Activated B cell treated with CpG ODN at 0.5 μM for 24 hours (primary cell): ENCODE results near the gene EIPR1. TPM values are rescaled to one million over a fixed set of nuclear protein-coding genes. Genes with fewer than 3 reads are reported as not detected.

Experiments
- ATAC-seq: fragments of 200-7000 bp; cut with Tn5 transposase; one replicate; pipeline ENCODE4 v1.10.0; 2021; ENCODE audit warnings: low read depth, mild to moderate bottlenecking, moderate library complexity
- CTCF ChIA-PET: fragments of 350-600 bp; sonication (Branson Sonifier 250); formaldehyde crosslinking; loops from one replicate; lab custom pipeline; 2021; ENCODE audit warnings: antibody characterized with exemption; lab: Charles Lee
- POLR2A ChIA-PET: fragments of 350-600 bp; sonication (Branson Sonifier 250); formaldehyde crosslinking; loops from one replicate; lab custom pipeline; 2021; ENCODE audit warnings: antibody characterized with exemption; lab: Charles Lee
- DNase-seq: peaks from one replicate; pipeline ENCODE4 v3.0.0; 2022
- H3K27ac Mint-ChIP-seq: one replicate; pipeline ENCODE4 v1.8.0; 2020; ENCODE audit warnings: mixed read lengths
- H3K27me3 Mint-ChIP-seq: one replicate; pipeline ENCODE4 v1.8.0; 2021; ENCODE audit warnings: mixed read lengths
- H3K36me3 Mint-ChIP-seq: one replicate; pipeline ENCODE4 v1.8.0; 2021; ENCODE audit warnings: low read depth, mixed read lengths
- H3K4me1 Mint-ChIP-seq: one replicate; pipeline ENCODE4 v1.8.0; 2021; ENCODE audit warnings: mixed read lengths
- H3K4me3 Mint-ChIP-seq: one replicate; pipeline ENCODE4 v1.8.0; 2020; ENCODE audit warnings: mild to moderate bottlenecking, mixed read lengths
- H3K9me3 Mint-ChIP-seq: one replicate; pipeline ENCODE4 v1.8.0; 2020; ENCODE audit warnings: mixed read lengths
- intact Hi-C: fragments of 100-400 bp; cut with micrococcal nuclease; formaldehyde crosslinking; loops from one replicate; pipeline ENCODE4 v1.15.1; 2024
- total RNA-seq: library from RNA; stranded (reverse); gene quantifications from 2 replicates; pipeline ENCODE4 v1.2.3, GENCODE V29; 2022
- TF ChIP-seq, protein P1 (sequence below): fragments of 200-600 bp; IDR thresholded peaks from one replicate; pipeline ENCODE4 v1.8.0; 2022; ENCODE audit warnings: antibody characterized with exemption, mild to moderate bottlenecking

EIPR1 gene
- total RNA-seq, 1 donor from 2014 or later = 36.3 TPM

DNA sequence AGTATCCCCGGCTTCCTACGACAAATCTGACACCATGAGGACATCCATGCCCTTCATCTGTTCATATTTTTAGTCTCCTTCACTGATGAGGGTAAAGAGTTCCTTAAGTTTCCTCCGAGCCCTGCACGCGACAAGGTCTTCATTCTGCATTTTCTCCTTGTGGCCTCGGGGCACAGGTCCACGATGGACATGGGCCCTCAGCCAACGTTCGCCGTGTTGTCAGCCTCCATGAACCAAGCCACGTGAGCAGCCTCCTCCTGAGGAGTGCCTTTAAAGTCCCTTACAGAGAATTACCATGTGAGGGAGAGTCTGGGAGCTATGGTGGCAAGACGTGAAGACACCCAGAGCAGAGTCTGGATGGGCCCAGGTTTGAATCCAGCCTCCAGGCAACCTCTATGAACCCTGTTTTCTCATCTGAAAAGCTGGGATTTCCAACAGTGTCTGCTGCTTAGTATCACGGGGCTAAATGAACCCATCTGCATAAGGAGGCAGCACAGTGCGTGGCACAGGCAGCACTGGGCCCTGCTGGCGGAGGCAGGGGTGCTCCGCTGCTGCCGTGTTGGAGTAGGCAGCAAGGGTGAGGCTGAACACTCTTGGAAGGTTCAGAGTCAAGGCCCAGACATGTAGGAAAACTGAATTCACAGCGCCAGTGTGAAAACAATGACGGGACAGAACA is 54.1 kb downstream of the EIPR1 start:
- ATAC-seq (no peak), DNase-seq (no peak)
- Mint-ChIP-seq H3K4me1 (no peaks in the 10 kb centered on the region), H3K9me3 (no peaks in the 10 kb centered on the region), H3K27ac (no peak overlapping the region), H3K36me3 (peaks cover 58% of the 10 kb centered on the region), H3K4me3 (no peak overlapping the region), H3K27me3 (no peaks in the 10 kb centered on the region)
- TF ChIP-seq, protein P1, sequence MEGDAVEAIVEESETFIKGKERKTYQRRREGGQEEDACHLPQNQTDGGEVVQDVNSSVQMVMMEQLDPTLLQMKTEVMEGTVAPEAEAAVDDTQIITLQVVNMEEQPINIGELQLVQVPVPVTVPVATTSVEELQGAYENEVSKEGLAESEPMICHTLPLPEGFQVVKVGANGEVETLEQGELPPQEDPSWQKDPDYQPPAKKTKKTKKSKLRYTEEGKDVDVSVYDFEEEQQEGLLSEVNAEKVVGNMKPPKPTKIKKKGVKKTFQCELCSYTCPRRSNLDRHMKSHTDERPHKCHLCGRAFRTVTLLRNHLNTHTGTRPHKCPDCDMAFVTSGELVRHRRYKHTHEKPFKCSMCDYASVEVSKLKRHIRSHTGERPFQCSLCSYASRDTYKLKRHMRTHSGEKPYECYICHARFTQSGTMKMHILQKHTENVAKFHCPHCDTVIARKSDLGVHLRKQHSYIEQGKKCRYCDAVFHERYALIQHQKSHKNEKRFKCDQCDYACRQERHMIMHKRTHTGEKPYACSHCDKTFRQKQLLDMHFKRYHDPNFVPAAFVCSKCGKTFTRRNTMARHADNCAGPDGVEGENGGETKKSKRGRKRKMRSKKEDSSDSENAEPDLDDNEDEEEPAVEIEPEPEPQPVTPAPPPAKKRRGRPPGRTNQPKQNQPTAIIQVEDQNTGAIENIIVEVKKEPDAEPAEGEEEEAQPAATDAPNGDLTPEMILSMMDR = no peak
- ChIA-PET CTCF (no interaction called here), POLR2A (no interaction called here)
- intact Hi-C loops = no loop called here

DNA sequence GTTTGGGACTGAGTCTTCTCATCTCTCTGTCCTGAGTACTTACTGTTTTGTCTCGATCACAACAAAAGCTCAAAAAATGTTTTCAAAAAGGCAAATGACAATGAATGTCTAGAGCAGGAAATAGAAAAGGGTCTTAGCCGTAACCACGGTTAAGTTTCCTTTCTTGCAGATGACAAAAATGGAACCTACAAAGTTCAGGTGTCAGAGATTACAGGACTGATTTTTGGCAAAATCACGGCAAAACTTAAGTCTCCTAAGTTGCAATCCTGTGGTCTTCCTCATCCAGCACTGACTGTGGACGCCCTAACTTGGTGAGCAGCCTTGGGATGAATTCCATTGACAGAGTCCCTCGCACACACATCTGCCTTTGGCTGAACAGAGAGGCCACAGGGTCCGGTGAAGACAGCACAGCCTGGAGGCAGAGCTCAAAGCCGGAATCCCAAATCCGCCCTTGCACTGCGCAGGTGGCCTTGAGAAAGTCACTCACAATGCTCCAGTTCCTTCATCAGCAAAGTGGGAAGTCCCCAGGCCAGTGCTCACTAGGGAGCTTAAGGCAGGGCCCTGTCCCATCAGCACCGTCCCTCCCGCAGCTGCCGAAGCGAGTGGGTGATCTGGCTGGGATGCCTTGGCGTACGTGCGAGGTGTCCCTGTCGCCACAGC is 55.2 kb downstream of the EIPR1 start:
- Mint-ChIP-seq H3K36me3 (peaks cover 65% of the 10 kb centered on the region), H3K9me3 (no peaks in the 10 kb centered on the region), H3K4me3 (no peak overlapping the region), H3K27ac (no peak overlapping the region), H3K4me1 (no peaks in the 10 kb centered on the region), H3K27me3 (no peaks in the 10 kb centered on the region)
- ATAC-seq = no peak
- TF ChIP-seq, protein P1 = no peak
- DNase-seq = no peak
- ChIA-PET POLR2A (no interaction called here), CTCF (no interaction called here)
- intact Hi-C loops = no loop called here

DNA sequence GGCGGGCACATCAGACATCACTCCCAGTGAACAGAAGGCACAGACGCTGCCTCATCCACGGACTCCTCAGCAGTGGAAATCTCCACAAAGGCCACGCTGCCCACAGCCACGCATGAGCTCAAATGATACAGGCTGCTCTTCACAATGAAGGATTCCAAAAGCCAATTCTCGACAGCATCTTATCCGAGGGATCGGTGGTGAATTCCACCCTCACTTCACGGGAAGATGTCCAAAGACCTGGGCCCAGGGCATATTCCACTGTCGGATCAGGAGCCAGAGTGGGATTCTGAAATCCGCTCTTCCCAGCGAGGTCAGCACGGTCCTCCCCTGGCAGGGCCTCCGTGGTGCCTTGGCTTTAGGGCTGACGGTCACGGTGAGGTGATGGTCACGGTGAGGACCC is 55.8 kb downstream of the EIPR1 start:
- no peak for ATAC-seq
- Mint-ChIP-seq H3K9me3 (no peaks in the 10 kb centered on the region), H3K4me1 (no peaks in the 10 kb centered on the region), H3K27me3 (no peaks in the 10 kb centered on the region), H3K27ac (no peak overlapping the region), H3K36me3 (peaks cover 65% of the 10 kb centered on the region), H3K4me3 (no peak overlapping the region)
- no peak for DNase-seq
- CTCF ChIA-PET = no interaction called here
- POLR2A ChIA-PET = no interaction called here
- TF ChIP-seq, protein P1 = no peak
- intact Hi-C loops = no loop called here

DNA sequence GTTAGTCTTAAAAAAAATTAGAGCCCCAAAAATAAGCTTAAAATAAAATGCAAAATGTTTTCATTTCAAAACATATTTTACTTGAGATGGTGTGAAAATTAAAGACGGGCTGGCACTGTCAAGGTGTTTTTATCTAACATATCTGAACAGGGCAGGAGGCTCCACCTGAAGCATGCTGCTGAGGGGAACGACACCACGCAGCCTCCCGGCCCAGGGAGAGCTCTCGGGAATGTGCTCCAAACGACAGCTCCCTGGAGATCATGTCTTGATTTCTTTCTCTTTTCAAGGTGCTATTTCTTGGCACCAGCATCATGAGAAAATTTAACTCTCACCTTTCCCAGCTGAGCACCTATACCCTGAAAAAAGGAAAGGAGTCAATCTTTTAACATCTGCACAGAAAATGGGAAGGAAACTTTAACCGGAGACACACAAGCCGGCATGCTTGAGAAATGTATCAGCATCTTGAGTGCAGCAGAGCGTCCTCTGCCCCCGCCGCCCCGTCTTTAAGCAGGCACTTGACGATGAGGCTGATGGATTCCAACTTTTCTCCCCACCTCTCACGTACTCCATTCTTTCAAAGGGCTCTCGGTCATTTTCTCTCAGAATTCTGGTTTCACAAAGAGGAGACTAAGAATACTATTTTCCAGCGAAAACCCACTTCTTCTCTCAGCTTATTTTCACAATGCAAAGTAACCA is 56.6 kb downstream of the EIPR1 start:
- TF ChIP-seq, protein P1 = no peak
- CTCF ChIA-PET = no interaction called here
- ATAC-seq (no peak), DNase-seq (no peak)
- Mint-ChIP-seq H3K27me3 (no peaks in the 10 kb centered on the region), H3K27ac (no peak overlapping the region), H3K4me3 (no peak overlapping the region), H3K36me3 (peaks cover 59% of the 10 kb centered on the region), H3K9me3 (no peaks in the 10 kb centered on the region), H3K4me1 (no peaks in the 10 kb centered on the region)
- intact Hi-C loops = no loop called here
- POLR2A ChIA-PET = no interaction called here
